MM.1S (cell line): ENCODE results near the gene RXFP1.
"Not testable (repeated sequence)": the region's sequence is repeated elsewhere in the genome, so short reads cannot be mapped to it uniquely, and the experiment has no call there.

Experiments
- DNase-seq: peaks from one replicate; pipeline ENCODE4 v3.0.0-alpha.2; 2015
- H2AFZ ChIP-seq: fragments of 300-600 bp; sonication (generic); 2 replicates; pipeline ENCODE4 v1.6.0; 2016; ENCODE audit warnings: antibody characterized with exemption, low read length
- H3F3A ChIP-seq: fragments of 300-600 bp; sonication (generic); 2 replicates; pipeline ENCODE4 v1.6.1; 2016; ENCODE audit warnings: mild to moderate bottlenecking, antibody characterized with exemption, low read length, moderate library complexity, mixed read lengths; ENCODE audit not compliant: insufficient read depth
- H3K27ac ChIP-seq: fragments of 300-600 bp; sonication (generic); 2 replicates; pipeline ENCODE4 v1.5.1; 2016; ENCODE audit warnings: mild to moderate bottlenecking, low read length
- H3K27me3 ChIP-seq: fragments of 300-600 bp; sonication (generic); replicated peaks from 2 replicates; pipeline ENCODE4 v1.6.0; 2016; ENCODE audit warnings: low read length; ENCODE audit not compliant: insufficient read depth
- H3K36me3 ChIP-seq: fragments of 300-600 bp; sonication (generic); replicated peaks from 2 replicates; pipeline ENCODE4 v1.6.1; 2016; ENCODE audit warnings: mild to moderate bottlenecking, low read length, mixed read lengths; ENCODE audit not compliant: insufficient read depth
- H3K4me1 ChIP-seq: fragments of 300-600 bp; sonication (generic); 2 replicates; pipeline ENCODE4 v1.6.1; 2016; ENCODE audit warnings: low read length, mixed read lengths
- H3K4me2 ChIP-seq: fragments of 300-600 bp; sonication (generic); 2 replicates; pipeline ENCODE4 v1.6.0; 2016; ENCODE audit warnings: low read depth, low read length
- H3K4me3 ChIP-seq: fragments of 300-600 bp; sonication (generic); 2 replicates; pipeline ENCODE4 v1.5.1; 2016; ENCODE audit warnings: low read length, mixed read lengths
- H3K79me2 ChIP-seq: fragments of 300-600 bp; sonication (generic); 2 replicates; pipeline ENCODE4 v1.6.1; 2016; ENCODE audit warnings: mixed run types, low read length, mixed read lengths
- H3K9ac ChIP-seq: fragments of 300-600 bp; sonication (generic); 2 replicates; pipeline ENCODE4 v1.6.1; 2016; ENCODE audit warnings: low read length, mixed read lengths
- H3K9me2 ChIP-seq: fragments of 300-600 bp; sonication (generic); replicated peaks from 2 replicates; pipeline ENCODE4 v1.6.1; 2016; ENCODE audit warnings: mild to moderate bottlenecking, low read length, mixed read lengths; ENCODE audit not compliant: insufficient read depth
- H3K9me3 ChIP-seq: fragments of 300-600 bp; sonication (generic); replicated peaks from 2 replicates; pipeline ENCODE4 v1.6.1; 2016; ENCODE audit warnings: mild to moderate bottlenecking, low read length, mixed read lengths; ENCODE audit not compliant: insufficient read depth
- H4K20me1 ChIP-seq: fragments of 300-600 bp; sonication (generic); 2 replicates; pipeline ENCODE4 v1.6.1; 2016; ENCODE audit warnings: mild to moderate bottlenecking, low read length, moderate library complexity, mixed read lengths; ENCODE audit not compliant: insufficient read depth
- EZH2 ChIP-seq: fragments of 300-600 bp; sonication (generic); optimal IDR thresholded peaks from 2 replicates; pipeline ENCODE3; 2017; ENCODE audit warnings: low read depth, mild to moderate bottlenecking, antibody characterized with exemption, low read length, mixed read lengths
- EZH2phosphoT487 ChIP-seq: fragments of 300-600 bp; sonication (generic); IDR thresholded peaks from 2 replicates; pipeline ENCODE4 v1.6.1; 2018; ENCODE audit warnings: antibody characterized with exemption, low read length
- TF ChIP-seq, protein P1 (sequence below): fragments of 300-600 bp; sonication (generic); IDR thresholded peaks from 2 replicates; pipeline ENCODE4 v1.5.1; 2016; ENCODE audit warnings: antibody characterized with exemption, low read length, mixed read lengths

Gene RXFP1

DNA sequence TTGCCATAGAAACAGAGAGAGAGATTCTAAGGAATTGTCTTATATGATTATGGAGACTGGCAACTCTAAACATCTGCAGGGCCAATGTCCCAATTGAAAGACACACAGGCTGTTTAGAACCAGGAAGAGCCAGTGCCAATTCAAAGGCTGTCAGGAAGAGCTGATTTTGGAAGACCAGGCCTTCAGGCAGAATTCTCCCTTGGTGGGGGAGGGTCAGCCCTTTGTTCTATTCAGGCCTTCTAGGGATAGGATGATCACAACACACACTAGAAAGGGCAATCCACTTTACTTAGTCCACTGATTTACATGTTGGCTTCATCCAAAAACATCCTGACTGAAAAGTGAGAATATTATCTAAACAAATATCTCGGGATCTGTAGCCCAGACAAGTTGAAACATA lies 134.8 kb downstream of the RXFP1 start:
- Histone ChIP-seq H3K36me3 (no peaks in the 10 kb centered on the region), H3F3A (no peaks in the 10 kb centered on the region), H3K4me2 (no peak overlapping the region), H3K79me2 (no peaks in the 10 kb centered on the region), H3K4me3 (no peak overlapping the region), H4K20me1 (no peaks in the 10 kb centered on the region), H2AFZ (no peak overlapping the region), H3K9ac (no peak overlapping the region), H3K9me2 (no peaks in the 10 kb centered on the region), H3K27me3 (no peaks in the 10 kb centered on the region), H3K27ac (no peak overlapping the region), H3K9me3 (no peaks in the 10 kb centered on the region), H3K4me1 (no peaks in the 10 kb centered on the region)
- no peak for DNase-seq
- TF ChIP-seq EZH2 (no peak), EZH2phosphoT487 (no peak)
- TF ChIP-seq, protein P1, sequence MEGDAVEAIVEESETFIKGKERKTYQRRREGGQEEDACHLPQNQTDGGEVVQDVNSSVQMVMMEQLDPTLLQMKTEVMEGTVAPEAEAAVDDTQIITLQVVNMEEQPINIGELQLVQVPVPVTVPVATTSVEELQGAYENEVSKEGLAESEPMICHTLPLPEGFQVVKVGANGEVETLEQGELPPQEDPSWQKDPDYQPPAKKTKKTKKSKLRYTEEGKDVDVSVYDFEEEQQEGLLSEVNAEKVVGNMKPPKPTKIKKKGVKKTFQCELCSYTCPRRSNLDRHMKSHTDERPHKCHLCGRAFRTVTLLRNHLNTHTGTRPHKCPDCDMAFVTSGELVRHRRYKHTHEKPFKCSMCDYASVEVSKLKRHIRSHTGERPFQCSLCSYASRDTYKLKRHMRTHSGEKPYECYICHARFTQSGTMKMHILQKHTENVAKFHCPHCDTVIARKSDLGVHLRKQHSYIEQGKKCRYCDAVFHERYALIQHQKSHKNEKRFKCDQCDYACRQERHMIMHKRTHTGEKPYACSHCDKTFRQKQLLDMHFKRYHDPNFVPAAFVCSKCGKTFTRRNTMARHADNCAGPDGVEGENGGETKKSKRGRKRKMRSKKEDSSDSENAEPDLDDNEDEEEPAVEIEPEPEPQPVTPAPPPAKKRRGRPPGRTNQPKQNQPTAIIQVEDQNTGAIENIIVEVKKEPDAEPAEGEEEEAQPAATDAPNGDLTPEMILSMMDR = no peak

DNA sequence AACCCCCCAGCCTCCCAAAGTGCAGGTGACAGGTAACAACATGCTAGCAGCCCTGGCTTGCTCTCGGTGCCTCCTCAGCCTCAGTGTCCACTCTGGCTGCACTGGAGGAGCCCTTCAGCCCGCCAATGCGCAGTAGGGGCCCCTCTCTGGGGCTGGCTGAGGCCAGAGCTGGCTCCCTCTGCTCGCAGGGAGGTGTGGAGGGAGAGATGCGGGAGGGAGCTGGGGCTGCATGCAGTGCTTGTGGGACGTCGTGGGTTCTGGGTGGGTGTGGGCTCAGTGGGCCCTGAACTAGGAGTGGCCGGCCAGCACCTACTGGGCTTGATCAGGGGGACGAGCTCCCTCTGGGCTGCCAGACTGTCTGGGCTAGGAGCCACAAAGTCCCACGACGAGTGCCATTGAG lies 135.6 kb downstream of the RXFP1 start:
- no peaks in the 10 kb centered on the region for H3F3A ChIP-seq
- H2AFZ ChIP-seq = no peak overlapping the region

GRCh38 chr4:158663255-158663654 lies 141.6 kb downstream of the RXFP1 start:
- H3K36me3 ChIP-seq, H3K9me3 ChIP-seq, H3K27ac ChIP-seq, H3F3A ChIP-seq, H4K20me1 ChIP-seq, H3K9ac ChIP-seq, H3K4me1 ChIP-seq, H3K4me3 ChIP-seq, H3K4me2 ChIP-seq, DNase-seq, H2AFZ ChIP-seq, H3K27me3 ChIP-seq, H3K9me2 ChIP-seq: not testable (repeated sequence)
- peaks cover 13% of the 10 kb centered on the region for H3K79me2 ChIP-seq

More for the DNA sequence above, 135.6 kb downstream of the RXFP1 start:
- Histone ChIP-seq H3K79me2 (no peaks in the 10 kb centered on the region), H3K4me3 (no peak overlapping the region), H3K27ac (no peak overlapping the region), H4K20me1 (no peaks in the 10 kb centered on the region), H3K9me3 (no peaks in the 10 kb centered on the region), H3K27me3 (no peaks in the 10 kb centered on the region), H3K36me3 (no peaks in the 10 kb centered on the region), H3K9me2 (no peaks in the 10 kb centered on the region), H3K4me1 (no peaks in the 10 kb centered on the region), H3K4me2 (no peak overlapping the region), H3K9ac (no peak overlapping the region)
- TF ChIP-seq EZH2 = no peak
- no peak for TF ChIP-seq EZH2phosphoT487
- TF ChIP-seq, protein P1 = no peak
- DNase-seq = no peak

DNA sequence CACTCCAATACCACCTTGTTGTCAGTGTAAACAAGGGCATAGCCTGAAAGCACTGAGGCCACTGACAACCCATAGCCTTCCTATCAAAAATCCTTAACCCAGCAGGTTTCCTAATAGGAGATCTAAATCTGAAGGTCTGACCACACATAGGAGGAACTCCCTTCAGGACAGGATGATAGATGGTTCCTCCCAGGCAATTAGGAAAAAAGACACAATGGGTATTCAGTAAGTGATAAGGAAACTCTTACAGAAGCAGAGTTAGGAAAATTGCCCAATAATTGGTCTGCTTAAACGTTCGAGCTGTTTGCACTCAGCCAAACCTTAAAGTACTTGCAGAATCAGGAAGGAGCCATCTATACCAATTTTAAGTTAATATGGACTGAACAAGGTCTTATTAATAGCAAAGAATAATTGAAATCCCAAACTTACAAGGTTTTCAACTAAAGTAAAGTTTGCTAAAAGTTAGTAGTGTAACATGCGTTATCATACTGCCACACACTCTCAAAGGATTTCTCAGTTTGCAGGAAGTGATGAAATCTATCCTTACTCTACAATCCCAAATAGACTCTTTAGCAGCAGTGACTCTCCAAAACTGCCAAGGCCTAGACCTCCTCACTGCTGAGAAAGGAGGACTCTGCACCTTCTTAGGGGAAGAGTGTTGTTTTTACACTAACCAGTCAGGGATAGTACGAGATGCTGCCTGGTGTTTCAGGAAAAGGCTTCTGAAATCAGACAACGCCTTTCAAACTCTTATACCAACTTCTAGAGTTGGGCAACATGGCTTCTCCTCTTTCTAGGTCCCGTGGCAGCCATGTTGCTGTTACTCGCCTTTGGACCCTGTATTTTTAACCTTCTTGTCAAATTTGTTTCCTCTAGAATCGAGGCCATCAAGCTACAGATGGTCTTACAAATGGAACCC lies 142.3 kb downstream of the RXFP1 start:
- not testable (repeated sequence) for H3K4me1 ChIP-seq, H3K27me3 ChIP-seq, H3F3A ChIP-seq, H2AFZ ChIP-seq, H3K4me3 ChIP-seq, H3K9me2 ChIP-seq, DNase-seq, H3K9me3 ChIP-seq, H3K36me3 ChIP-seq, H4K20me1 ChIP-seq, H3K27ac ChIP-seq, H3K9ac ChIP-seq, H3K4me2 ChIP-seq
- H3K79me2 ChIP-seq = peaks cover 20% of the 10 kb centered on the region
